Lower lobe of right lung (tissue), 2 donors: ENCODE measurements around the gene EHHADH. TPM values are rescaled to one million over a fixed set of nuclear protein-coding genes. Genes with fewer than 3 reads are reported as not detected.

Experiments used
- ATAC-seq, 2 donors: fragments of 200-7000 bp; cut with Tn5 transposase; one replicate each; pipeline ENCODE4 v1.9.1; 2020 to 2022; ENCODE audit warnings: mild to moderate bottlenecking in 2 of 2, moderate library complexity in 2 of 2
- DNase-seq: peaks from one replicate; pipeline ENCODE4 v3.0.0-alpha.2; 2020
- H3K27ac ChIP-seq: fragments of 200-600 bp; one replicate; pipeline ENCODE4 v1.8.0; 2022
- H3K27me3 ChIP-seq: fragments of 200-600 bp; one replicate; pipeline ENCODE4 v1.8.0; 2022; ENCODE audit warnings: low read depth
- H3K36me3 ChIP-seq: fragments of 200-600 bp; one replicate; pipeline ENCODE4 v1.8.0; 2022; ENCODE audit warnings: mild to moderate bottlenecking
- H3K4me1 ChIP-seq: fragments of 200-600 bp; one replicate; pipeline ENCODE4 v1.8.0; 2022
- H3K4me3 ChIP-seq: fragments of 200-600 bp; one replicate; pipeline ENCODE4 v1.8.0; 2022; ENCODE audit warnings: mild to moderate bottlenecking
- H3K9me3 ChIP-seq: fragments of 200-600 bp; one replicate; pipeline ENCODE4 v1.8.0; 2022
- intact Hi-C: fragments of 100-400 bp; cut with DNase I; formaldehyde crosslinking; loops from one replicate; pipeline ENCODE4 v1.11.0; 2022
- total RNA-seq: library from RNA; stranded (reverse); fragmentation: NEBNext Ultra II Directional; extraction: Animal tissue kit (Norgen Biotek cat#: 25700); gene quantifications from one replicate; pipeline ENCODE4 v1.2.1, GENCODE V29; 2021
- TF ChIP-seq, protein P1 (sequence below): fragments of 200-600 bp; IDR thresholded peaks from one replicate; pipeline ENCODE4 v1.8.0; 2022; ENCODE audit warnings: antibody characterized with exemption, mild to moderate bottlenecking
- donor health status: DM: no; HTN: yes; CAD: no; lungs with severe emphysema.

Gene EHHADH
- total RNA-seq, 1 donor from 2014 or later = 11.5 TPM

GRCh38 chr3:185282696-185283373 lies 29.0 kb upstream of the EHHADH start:
- H3K27me3 ChIP-seq = no peaks in the 10 kb centered on the region
- H3K9me3 ChIP-seq = no peaks in the 10 kb centered on the region
- TF ChIP-seq, protein P1, sequence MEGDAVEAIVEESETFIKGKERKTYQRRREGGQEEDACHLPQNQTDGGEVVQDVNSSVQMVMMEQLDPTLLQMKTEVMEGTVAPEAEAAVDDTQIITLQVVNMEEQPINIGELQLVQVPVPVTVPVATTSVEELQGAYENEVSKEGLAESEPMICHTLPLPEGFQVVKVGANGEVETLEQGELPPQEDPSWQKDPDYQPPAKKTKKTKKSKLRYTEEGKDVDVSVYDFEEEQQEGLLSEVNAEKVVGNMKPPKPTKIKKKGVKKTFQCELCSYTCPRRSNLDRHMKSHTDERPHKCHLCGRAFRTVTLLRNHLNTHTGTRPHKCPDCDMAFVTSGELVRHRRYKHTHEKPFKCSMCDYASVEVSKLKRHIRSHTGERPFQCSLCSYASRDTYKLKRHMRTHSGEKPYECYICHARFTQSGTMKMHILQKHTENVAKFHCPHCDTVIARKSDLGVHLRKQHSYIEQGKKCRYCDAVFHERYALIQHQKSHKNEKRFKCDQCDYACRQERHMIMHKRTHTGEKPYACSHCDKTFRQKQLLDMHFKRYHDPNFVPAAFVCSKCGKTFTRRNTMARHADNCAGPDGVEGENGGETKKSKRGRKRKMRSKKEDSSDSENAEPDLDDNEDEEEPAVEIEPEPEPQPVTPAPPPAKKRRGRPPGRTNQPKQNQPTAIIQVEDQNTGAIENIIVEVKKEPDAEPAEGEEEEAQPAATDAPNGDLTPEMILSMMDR = no peak
- no peaks in the 10 kb centered on the region for H3K36me3 ChIP-seq
- H3K4me1 ChIP-seq = peaks cover 12% of the 10 kb centered on the region
- ATAC-seq (peak; percentile 99 to 100), DNase-seq (peak; percentile 98)
- H3K27ac ChIP-seq = peak overlapping the region; percentile 68
- H3K4me3 ChIP-seq = peak overlapping the region; percentile 67
- intact Hi-C loops = no loop called here

DNA sequence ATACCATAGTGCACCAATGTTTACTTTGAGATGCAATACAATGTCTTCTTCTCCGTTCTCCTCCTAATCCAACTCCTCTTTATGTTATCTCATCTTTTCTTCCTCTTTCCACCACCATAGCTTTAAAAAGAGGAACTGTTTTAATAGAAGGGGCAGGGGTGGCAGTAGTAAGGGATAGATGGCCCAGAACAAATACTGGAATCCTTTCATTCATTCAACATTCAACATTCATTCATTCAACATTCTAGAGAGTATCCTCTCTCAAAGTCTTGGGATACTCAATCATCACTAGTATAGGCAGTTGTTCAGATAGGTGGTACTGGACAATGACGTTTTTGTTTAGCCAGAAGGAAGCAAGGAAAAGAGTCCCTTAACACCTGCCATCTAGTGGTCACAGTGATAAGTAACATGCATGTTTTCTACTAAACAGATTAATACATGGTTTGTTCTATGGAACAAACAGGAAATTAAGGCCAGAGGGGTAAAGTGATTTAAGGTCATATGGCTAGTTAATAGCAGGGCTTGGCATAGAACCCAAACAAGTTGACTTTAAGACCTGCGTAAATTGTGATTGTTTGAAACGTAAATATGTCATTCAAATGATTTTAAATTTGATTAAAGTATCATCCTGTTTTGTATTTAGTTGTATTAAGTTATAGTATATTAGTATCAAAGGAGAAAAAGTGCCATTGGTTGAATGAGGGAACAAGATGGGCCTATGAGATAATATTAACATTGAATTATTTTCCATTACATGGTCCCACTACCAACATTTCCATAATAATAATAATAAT lies 26.9 kb upstream of the EHHADH start:
- H3K4me1 ChIP-seq = peaks cover 12% of the 10 kb centered on the region
- no peak overlapping the region for H3K27ac ChIP-seq
- TF ChIP-seq, protein P1 = peak; percentile 57
- intact Hi-C loops = no loop called here
- H3K4me3 ChIP-seq = no peak overlapping the region
- ATAC-seq (peak in 1 of 2 donors; percentile 44), DNase-seq (no peak)
- no peaks in the 10 kb centered on the region for H3K9me3 ChIP-seq
- H3K27me3 ChIP-seq = no peaks in the 10 kb centered on the region
- no peaks in the 10 kb centered on the region for H3K36me3 ChIP-seq

GRCh38 chr3:185279587-185280138 lies 25.8 kb upstream of the EHHADH start:
- H3K4me3 ChIP-seq = no peak overlapping the region
- intact Hi-C loops = no loop called here
- no peak overlapping the region for H3K27ac ChIP-seq
- TF ChIP-seq, protein P1 = no peak
- peaks cover 5% of the 10 kb centered on the region for H3K27me3 ChIP-seq
- H3K4me1 ChIP-seq = peaks cover 12% of the 10 kb centered on the region
- no peaks in the 10 kb centered on the region for H3K36me3 ChIP-seq
- ATAC-seq (no peak), DNase-seq (no peak)
- H3K9me3 ChIP-seq = no peaks in the 10 kb centered on the region

GRCh38 chr3:185276415-185276814 lies 22.6 kb upstream of the EHHADH start:
- no peak overlapping the region for H3K4me3 ChIP-seq
- no peak overlapping the region for H3K27ac ChIP-seq
- intact Hi-C loops = no loop called here
- TF ChIP-seq, protein P1 = no peak
- ATAC-seq = no peak
- no peaks in the 10 kb centered on the region for H3K36me3 ChIP-seq
- no peak for DNase-seq
- H3K27me3 ChIP-seq = peaks cover 7% of the 10 kb centered on the region
- no peaks in the 10 kb centered on the region for H3K9me3 ChIP-seq
- H3K4me1 ChIP-seq = no peaks in the 10 kb centered on the region

GRCh38 chr3:185272033-185272432 lies 18.2 kb upstream of the EHHADH start:
- H3K4me1 ChIP-seq = no peaks in the 10 kb centered on the region
- H3K27ac ChIP-seq = no peak overlapping the region
- DNase-seq = no peak
- H3K9me3 ChIP-seq = no peaks in the 10 kb centered on the region
- peaks cover 12% of the 10 kb centered on the region for H3K27me3 ChIP-seq
- TF ChIP-seq, protein P1 = no peak
- H3K4me3 ChIP-seq = no peak overlapping the region
- intact Hi-C loops = no loop called here
- H3K36me3 ChIP-seq = no peaks in the 10 kb centered on the region
- ATAC-seq = no peak
